Measurements from ENCODE around the gene DDX56. TPM values are rescaled to one million over a fixed set of nuclear protein-coding genes. Genes with fewer than 3 reads are reported as not detected.

Gene DDX56
- total and polyA plus RNA-seq, 9 of the 15 experiments (the other 6 are each of a cell fraction or from before 2014, with no cell fraction given) = 33.0 to 145 (median 102) TPM

GRCh38 chr7:44602576-44602910 is 28.8 kb upstream of the DDX56 start:
- H3K9me1 ChIP-seq (ENCODE audit: control insufficient read depth, insufficient read depth, low read length) = no peaks in the 10 kb centered on the region
- intact Hi-C loops (cut with micrococcal nuclease) (no loop called here), in situ Hi-C loops (cut with MboI) (no loop called here)
- H3K9ac ChIP-seq (ENCODE audit: insufficient read depth in 1 of 2, low read depth in 2 of 2, low read length in 2 of 2) = no peak overlapping the region
- no peak for DNase-seq (ENCODE audit: extremely low read depth in 1 of 4, low spot score in 3 of 4)
- H3K4me3 ChIP-seq = no peak overlapping the region
- H3K27me3 ChIP-seq (ENCODE audit: control insufficient read depth in 2 of 2, insufficient read depth in 2 of 2, low read length in 2 of 2) = 0 out of 5 replicates have a peak, but pooled peaks cover 0 to 7% of the 10 kb centered on the region in 2 experiments
- H3K36me3 ChIP-seq (ENCODE audit: control insufficient read depth, insufficient read depth, low read length) = no peaks in the 10 kb centered on the region
- no peak overlapping the region for H3K27ac ChIP-seq (ENCODE audit: extremely low read depth, low read depth, low read length)
- TF ChIP-seq, protein P1, sequence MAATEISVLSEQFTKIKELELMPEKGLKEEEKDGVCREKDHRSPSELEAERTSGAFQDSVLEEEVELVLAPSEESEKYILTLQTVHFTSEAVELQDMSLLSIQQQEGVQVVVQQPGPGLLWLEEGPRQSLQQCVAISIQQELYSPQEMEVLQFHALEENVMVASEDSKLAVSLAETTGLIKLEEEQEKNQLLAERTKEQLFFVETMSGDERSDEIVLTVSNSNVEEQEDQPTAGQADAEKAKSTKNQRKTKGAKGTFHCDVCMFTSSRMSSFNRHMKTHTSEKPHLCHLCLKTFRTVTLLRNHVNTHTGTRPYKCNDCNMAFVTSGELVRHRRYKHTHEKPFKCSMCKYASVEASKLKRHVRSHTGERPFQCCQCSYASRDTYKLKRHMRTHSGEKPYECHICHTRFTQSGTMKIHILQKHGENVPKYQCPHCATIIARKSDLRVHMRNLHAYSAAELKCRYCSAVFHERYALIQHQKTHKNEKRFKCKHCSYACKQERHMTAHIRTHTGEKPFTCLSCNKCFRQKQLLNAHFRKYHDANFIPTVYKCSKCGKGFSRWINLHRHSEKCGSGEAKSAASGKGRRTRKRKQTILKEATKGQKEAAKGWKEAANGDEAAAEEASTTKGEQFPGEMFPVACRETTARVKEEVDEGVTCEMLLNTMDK (IDR thresholded peaks at IDR 0.05; ENCODE audit: borderline replicate concordance, insufficient read depth, low read depth, low read length, poor library complexity, severe bottlenecking) = no peak
- TF ChIP-seq EP300 (IDR thresholded peaks at IDR 0.05; ENCODE audit: low read length) = no peak
- no peak for TF ChIP-seq DNMT1 (IDR thresholded peaks at IDR 0.05)
- peak; percentile 78 for TF ChIP-seq ZNF121 (CRISPR knock-in tag; conservative IDR thresholded peaks at IDR 0.05)
- H2AFZ ChIP-seq (ENCODE audit: low read depth, low read length) = no peak overlapping the region
- H3K79me2 ChIP-seq (ENCODE audit: control insufficient read depth, insufficient read depth, low read length) = peaks cover 7% of the 10 kb centered on the region
- ATAC-seq = no peak
- FAIRE-seq = no peak
- no peaks in the 10 kb centered on the region for H4K20me1 ChIP-seq (replicated peaks; ENCODE audit: control insufficient read depth, insufficient read depth, low read length)
- WGBS (ENCODE audit: insufficient coverage, low coverage, missing lambda C conversion rate) = 0% methylated on average over 1 of the region's 1 CpG
- H3K9me3 ChIP-seq (replicated peaks; ENCODE audit: control insufficient read depth, insufficient read depth, low read depth, low read length) = no peaks in the 10 kb centered on the region
- POLR2A ChIA-PET = no interaction called here
- H3K4me1 ChIP-seq (replicated peaks in 1 of 2; ENCODE audit: control insufficient read depth in 2 of 2, insufficient read depth in 2 of 2, low read length in 2 of 2) = peaks cover 0 to 10% of the 10 kb centered on the region in 2 experiments; a peak in 3 of 5 replicates
- CTCF ChIA-PET (ENCODE audit: low intra/inter-chr PET ratio) = no interaction called here
- BruUV-seq (replicated peaks) = no TSS peak
- H3K4me2 ChIP-seq (ENCODE audit: insufficient read depth, low read length) = no peak overlapping the region
